ENCODE measurements around the gene GDAP1L1.
"Not testable (repeated sequence)": the region's sequence is repeated elsewhere in the genome, so short reads cannot be mapped to it uniquely, and the experiment has no call there.

The GDAP1L1 gene

GRCh38 chr20:44324343-44324742 lies 77.2 kb downstream of the GDAP1L1 start:
- no peaks in the 10 kb centered on the region for H3K36me3 ChIP-seq (ENCODE audit: control insufficient read depth, insufficient read depth, low read length)
- peaks cover 6% of the 10 kb centered on the region for H3K27me3 ChIP-seq (ENCODE audit: control insufficient read depth, insufficient read depth, low read length)
- no peaks in the 10 kb centered on the region for H3K9me3 ChIP-seq (ENCODE audit: control insufficient read depth, low read length)
- no peak overlapping the region for H3K9ac ChIP-seq (ENCODE audit: low read length)
- no peak overlapping the region for H3K4me3 ChIP-seq (ENCODE audit: low read length)
- no peaks in the 10 kb centered on the region for H3K4me1 ChIP-seq (ENCODE audit: control insufficient read depth, insufficient read depth, low read length)

GRCh38 chr20:44326391-44327159 lies 79.5 kb downstream of the GDAP1L1 start:
- peaks cover 11% of the 10 kb centered on the region for H3K27me3 ChIP-seq (ENCODE audit: control insufficient read depth, insufficient read depth, low read length)
- no peaks in the 10 kb centered on the region for H3K4me1 ChIP-seq (ENCODE audit: control insufficient read depth, insufficient read depth, low read length)
- no peaks in the 10 kb centered on the region for H3K36me3 ChIP-seq (ENCODE audit: control insufficient read depth, insufficient read depth, low read length)
- H3K4me3 ChIP-seq (ENCODE audit: low read length) = no peak overlapping the region
- peak overlapping the region; percentile 57 for H3K9ac ChIP-seq (ENCODE audit: low read length)
- H3K9me3 ChIP-seq (ENCODE audit: control insufficient read depth, low read length) = no peaks in the 10 kb centered on the region

GRCh38 chr20:44327748-44328147 lies 80.6 kb downstream of the GDAP1L1 start:
- not testable (repeated sequence) for H3K36me3 ChIP-seq (ENCODE audit: control insufficient read depth, insufficient read depth, low read length); H3K4me3 ChIP-seq (ENCODE audit: low read length); H3K4me1 ChIP-seq (ENCODE audit: control insufficient read depth, insufficient read depth, low read length); H3K9ac ChIP-seq (ENCODE audit: low read length); H3K9me3 ChIP-seq (ENCODE audit: control insufficient read depth, low read length)
- H3K27me3 ChIP-seq (ENCODE audit: control insufficient read depth, insufficient read depth, low read length) = peaks cover 11% of the 10 kb centered on the region

GRCh38 chr20:44328428-44328827 lies 81.3 kb downstream of the GDAP1L1 start:
- H3K9ac ChIP-seq (ENCODE audit: low read length) = no peak overlapping the region
- H3K9me3 ChIP-seq (ENCODE audit: control insufficient read depth, low read length) = no peaks in the 10 kb centered on the region
- H3K4me1 ChIP-seq (ENCODE audit: control insufficient read depth, insufficient read depth, low read length) = no peaks in the 10 kb centered on the region
- H3K4me3 ChIP-seq (ENCODE audit: low read length) = no peak overlapping the region
- peaks cover 11% of the 10 kb centered on the region for H3K27me3 ChIP-seq (ENCODE audit: control insufficient read depth, insufficient read depth, low read length)
- H3K36me3 ChIP-seq (ENCODE audit: control insufficient read depth, insufficient read depth, low read length) = no peaks in the 10 kb centered on the region

Data from mucosa of stomach (tissue), 1 donor.